Measurements from ENCODE around the gene ASXL2.

GRCh38 chr2:25894135-25894830, 16.0 kb upstream of the ASXL2 start:
- TF ChIP-seq CTCF (IDR thresholded peaks at IDR 0.05) (no peak), POLR2AphosphoS5 (IDR thresholded peaks at IDR 0.05) (no peak)

All from suprapubic skin (tissue), 3 donors.